ENCODE results near the gene JPH3.
"Not testable (repeated sequence)": the region's sequence is repeated elsewhere in the genome, so short reads cannot be mapped to it uniquely, and the experiment has no call there.

The JPH3 gene

GRCh38 chr16:87701078-87701460 lies 98.8 kb downstream of the JPH3 start:
- DNase-seq = no peak

- DNase-seq = no peak
Observed at GRCh38 chr16:87701505-87701921, 99.2 kb downstream of the JPH3 start.

GRCh38 chr16:87702325-87702811 lies 100.1 kb downstream of the JPH3 start:
- DNase-seq = peak; percentile 76

DNA sequence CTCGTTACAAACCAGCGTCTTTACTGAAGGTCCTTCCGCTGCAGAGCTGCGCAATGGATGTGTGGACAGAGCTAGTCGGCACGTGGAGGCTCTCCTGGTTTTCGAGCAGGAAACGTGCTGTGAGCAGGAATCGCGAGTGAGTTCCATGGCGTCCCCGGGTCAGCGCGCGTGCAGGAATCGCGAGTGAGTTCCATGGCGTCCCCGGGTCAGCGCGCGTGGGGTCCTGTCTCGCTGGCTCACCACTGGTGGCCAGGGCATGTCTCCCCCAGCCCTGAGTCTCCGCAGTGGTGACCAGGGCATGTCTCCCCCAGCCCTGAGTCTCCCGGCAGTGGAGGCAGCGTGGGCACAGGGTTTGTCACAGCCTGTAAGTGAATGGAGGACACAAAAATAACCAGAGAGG lies 100.8 kb downstream of the JPH3 start:
- DNase-seq = no peak

- DNase-seq = no peak
Observed at GRCh38 chr16:87703835-87704375, 101.6 kb downstream of the JPH3 start.

DNA sequence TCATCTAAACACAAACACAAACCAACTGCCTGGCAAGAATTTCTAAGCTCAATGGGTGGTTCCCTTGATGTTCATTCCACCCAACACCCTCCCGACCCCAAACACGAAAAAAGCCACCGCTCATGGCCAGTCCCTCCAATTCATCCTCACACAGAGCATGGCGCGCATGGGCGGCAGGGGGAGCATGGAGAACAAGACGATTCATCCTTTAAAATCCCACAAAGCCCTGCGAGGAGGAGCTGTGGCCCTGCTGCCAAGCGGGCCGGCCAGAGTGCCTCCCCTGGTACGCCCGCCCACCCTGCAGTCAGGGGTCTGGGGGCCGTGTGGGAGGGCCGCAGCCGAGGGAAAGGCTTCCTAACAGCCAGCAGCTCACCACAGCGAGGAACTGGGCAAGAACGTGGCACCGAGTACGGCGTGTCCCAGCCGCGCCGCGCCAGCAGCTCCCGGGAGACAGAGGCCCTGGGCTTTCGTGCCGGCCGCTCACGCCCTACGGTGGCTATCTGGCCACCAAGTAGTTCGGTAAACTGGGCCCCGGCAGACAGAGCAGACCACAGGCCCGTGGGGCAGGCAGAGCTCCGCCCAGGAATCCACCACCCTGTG lies 102.5 kb downstream of the JPH3 start:
- DNase-seq = no peak

DNA sequence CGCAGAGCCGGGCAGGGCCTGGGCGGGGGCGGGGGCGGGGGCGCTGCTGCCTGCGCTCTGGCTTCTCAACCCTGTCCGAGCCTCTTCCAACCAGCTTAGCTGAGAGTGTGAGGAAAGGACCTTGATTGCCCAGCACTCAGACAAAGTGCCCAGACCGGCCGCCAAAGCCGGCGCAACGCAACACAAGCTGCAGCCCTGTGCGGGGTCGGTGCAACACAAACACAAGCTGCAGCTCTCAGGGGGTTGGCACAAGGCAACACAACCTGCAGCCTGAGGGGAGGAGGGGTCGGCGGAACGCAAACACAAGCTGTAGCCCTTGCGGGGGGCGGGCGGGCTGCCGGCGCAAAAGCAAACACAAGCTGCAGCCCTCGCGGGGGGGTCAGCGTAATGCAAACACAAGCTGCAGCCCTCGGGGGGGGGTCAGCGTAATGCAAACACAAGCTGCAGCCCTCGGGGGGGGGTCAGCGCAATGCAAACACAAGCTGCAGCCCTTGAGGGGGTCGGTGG lies 103.5 kb downstream of the JPH3 start:
- DNase-seq = no peak

GRCh38 chr16:87706278-87707000 lies 104.1 kb downstream of the JPH3 start:
- no peak for DNase-seq

GRCh38 chr16:87707097-87707496 lies 104.8 kb downstream of the JPH3 start:
- no peak for DNase-seq

GRCh38 chr16:87707714-87708580 lies 105.6 kb downstream of the JPH3 start:
- no peak for DNase-seq

DNA sequence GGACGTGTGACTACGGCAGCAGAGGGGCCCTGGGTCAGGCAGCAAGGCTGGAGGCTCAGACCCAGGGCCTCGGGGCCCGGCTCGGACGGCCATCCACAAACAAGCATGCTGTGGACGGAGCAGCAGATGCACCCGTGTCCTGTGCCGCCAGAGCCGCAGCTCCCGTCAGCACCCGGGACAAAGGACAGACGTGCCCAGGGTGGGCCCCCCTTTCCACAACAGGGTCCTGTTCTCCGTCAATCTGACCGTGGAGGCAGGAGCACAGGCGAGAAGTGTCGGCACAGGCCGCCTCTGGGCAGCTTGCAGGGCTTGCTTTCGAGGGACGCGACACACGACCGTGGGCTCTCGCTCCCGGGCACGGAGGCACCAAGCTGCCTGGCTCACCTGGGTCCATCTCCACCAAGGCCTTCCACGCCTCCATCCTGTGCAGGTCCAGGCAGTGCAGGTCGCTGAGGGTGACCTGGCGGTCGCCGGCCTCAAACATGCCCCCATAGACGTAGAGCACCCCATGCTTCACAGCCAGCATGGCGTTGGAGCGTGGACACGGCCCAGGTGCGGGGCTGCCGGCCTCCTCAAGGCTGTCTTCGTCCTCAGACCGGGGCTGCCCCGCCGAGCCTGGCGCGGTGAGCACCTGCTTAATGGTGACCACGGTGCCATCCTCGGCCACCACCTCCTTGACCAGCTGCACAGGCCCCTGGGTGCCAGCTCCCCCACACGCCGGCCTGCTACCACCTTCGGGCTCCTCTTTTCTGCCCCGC lies 106.8 kb downstream of the JPH3 start:
- DNase-seq = no peak

- DNase-seq = no peak
Observed at GRCh38 chr16:87709677-87710076, 107.4 kb downstream of the JPH3 start.

DNA sequence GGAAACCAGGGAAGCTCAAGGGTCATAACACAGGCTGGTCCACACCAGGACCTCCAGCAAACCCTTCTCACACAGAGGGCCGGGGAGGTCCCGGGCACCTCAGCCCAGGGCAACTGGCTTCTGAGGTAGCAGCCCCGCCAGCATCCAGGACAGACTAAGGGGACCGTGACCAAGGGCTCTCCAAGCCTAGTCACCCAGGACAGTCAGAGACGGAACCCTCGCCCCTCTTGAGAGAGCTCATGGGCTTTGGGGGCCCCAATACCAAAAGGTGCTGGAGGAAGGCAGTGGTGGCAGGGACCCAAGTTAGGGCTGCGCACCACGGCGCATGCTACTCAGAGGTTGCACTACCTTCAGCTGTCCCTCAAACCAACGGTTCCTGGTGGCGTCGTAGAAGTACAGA lies 108.6 kb downstream of the JPH3 start:
- DNase-seq = no peak

- no peak for DNase-seq
Observed at GRCh38 chr16:87712184-87712762, 110.0 kb downstream of the JPH3 start.

DNA sequence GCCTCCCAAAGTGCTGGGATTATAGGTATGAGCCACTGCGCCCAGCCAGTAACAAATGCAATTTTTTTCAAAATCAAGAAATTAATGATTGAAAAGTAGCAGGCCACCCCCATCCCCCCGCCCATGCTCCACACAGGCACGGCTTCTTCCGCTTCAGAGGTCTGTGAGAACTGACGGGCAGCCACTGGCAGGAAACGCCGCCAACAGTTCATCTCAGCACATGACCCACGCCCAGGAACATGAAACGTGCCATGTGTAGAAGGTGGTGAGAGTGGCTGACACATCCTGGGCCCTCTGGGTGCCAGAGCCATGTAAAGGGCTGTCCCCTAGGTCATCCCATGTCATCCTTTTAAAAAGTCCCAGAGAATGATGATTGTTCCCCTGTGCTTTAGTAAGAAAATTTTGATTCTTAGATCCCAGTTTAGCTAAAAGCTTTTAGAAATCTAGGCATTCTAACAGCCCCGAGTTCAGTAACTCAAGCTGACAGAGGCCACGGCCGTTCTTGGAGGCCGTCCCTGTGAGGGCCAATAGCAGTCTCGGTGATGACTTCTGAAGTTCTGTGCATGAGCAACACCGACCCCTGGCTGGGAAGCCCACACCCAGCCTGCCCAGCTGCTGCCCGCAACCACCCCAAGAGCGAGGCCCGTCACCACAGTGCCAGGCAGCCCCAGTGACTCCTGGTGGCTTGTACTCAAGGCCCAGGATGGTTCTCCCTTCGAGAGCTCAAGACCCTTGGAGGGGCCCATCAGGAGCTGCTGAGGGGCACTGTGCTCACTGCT lies 111.3 kb downstream of the JPH3 start:
- DNase-seq = peak; percentile 76

DNA sequence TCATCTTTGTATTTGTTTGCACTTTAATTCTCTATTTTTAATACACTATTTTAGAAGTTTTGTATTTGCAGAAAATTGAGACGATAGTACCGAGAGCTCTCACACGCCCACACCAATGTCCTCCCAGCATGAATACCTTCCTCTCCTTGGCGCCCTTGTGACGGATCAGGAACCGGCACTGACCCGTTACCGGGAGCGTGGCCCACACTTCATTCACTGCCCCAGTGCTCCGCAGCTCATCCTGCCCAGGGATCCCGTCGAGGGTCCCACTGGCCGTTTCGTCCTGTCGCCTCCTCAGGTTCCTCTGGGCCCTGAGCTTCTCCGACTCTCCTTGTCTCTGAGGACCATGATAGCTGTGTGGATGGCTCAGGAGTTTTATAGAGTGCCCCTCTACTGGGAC lies 112.9 kb downstream of the JPH3 start:
- DNase-seq = no peak

DNA sequence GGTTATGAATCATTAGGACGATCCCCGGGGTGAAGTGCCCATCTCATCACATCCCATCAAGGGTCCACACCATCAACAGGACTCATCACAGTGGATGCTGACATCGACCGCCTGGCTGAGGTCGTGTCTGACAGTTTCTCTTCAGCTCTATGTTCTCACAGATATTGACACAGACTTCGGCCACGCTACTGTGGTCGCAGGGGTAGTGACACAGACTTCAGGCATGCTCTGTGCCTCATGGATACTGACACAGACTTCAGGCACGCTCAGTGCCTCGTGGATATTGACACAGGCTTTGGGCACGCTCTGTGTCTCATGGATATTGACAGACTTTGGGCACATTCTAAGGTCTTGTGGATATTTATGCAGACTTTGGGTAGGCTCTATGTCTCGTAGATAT lies 113.3 kb downstream of the JPH3 start:
- DNase-seq = no peak

DNA sequence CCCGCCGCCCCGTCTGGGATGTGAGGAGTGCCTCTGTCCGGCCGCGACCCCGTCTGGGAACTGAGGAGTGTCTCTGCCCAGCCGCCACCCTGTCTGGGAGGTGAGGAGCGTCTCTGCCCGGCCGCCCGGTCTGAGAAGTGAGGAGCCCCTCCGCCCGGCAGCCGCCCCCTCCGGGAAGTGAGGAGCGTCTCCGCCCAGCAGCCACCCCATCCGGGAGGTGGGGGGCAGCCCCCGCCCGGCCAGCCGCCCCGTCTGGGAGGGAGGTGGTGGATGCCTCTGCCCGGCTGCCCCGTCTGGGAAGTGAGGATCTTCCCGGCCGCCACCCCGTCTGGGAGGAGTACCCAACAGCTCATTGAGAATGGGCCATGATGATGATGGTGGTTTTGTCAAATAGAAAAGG lies 116.5 kb downstream of the JPH3 start:
- not testable (repeated sequence) for DNase-seq

DNA sequence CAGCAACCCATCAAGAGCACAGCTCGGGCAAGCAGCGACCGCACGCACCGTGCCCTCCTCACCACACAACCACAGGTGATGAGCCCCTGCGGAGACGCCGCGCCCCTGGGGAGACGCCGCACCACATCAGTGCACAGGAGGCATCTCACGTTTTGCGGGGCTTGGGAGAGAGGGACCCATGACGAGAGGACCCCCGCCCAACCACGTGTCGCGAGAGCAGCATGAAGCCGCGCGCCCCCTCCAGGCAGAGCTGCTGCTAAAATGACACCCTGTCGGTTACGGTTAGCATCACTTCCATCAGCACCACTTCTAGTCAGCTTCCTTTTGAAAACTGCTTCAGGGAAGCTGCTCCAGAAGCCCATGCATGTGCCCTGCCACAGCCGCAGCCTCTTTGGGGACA lies 118.1 kb downstream of the JPH3 start:
- DNase-seq = no peak

GRCh38 chr16:87721622-87722585 lies 119.6 kb downstream of the JPH3 start:
- no peak for DNase-seq

All from activated CD8-positive, alpha-beta memory T cell treated with anti-CD3 and anti-CD28 coated beads for 24 hours (primary cell).